ENCODE data around the gene CDH20. TPM values are rescaled to one million over a fixed set of nuclear protein-coding genes. Genes with fewer than 3 reads are reported as not detected.

CDH20 gene
- total RNA-seq (2021; ENCODE audit: unreplicated experiment): not detected
- polyA plus RNA-seq (2012; ENCODE audit: insufficient read length): not detected
- Bru-seq, nascent RNA: not detected
- not detected for BruChase-seq, experiment 1, labeled RNA remaining after a 2-hour chase
- BruChase-seq, experiment 2, labeled RNA remaining after a 6-hour chase: not detected
- long read RNA-seq: 0 reads

DNA sequence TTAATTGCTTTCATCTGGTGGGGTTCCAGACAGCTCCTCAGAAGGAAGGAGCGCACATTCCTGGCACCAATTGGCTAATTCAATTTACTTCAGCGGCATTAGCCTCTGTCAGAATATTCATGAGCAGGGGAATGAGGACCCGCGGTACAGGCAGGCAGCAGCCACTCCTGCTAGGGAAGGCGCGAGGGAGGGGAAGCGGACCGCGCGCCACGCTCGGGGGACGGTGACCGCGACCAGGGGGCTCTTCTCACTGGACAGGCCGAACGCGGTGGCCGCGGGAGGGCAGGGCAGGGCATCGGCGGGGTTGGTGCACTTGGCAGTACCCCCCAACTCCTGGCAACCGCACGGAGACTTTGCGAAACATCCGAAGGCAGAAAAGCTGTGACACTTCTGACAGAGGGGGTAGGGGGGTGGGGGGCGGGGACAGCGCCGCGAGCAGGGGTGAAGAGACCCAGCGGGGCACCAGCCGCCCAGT, at the start of gene CDH20:
Gene CDH20, plus strand, starts transcription at position 160 of the 475 bp plus-strand sequence.
- no TSS peak for BruUV-seq (replicated peaks)
- intact Hi-C loops (cut with micrococcal nuclease; ENCODE audit: unreplicated experiment): no loop called here
- DNase-seq (ENCODE audit: low read depth, low spot score) (no peak), ATAC-seq (no peak)
- H3K27ac ChIP-seq (ENCODE audit: low read length): no peak within 1 kb of the TSS
- no peak for TF ChIP-seq SIN3A (IDR thresholded peaks at IDR 0.05; ENCODE audit: borderline replicate concordance, insufficient read depth, low read depth, low read length)
- TF ChIP-seq, protein P1, sequence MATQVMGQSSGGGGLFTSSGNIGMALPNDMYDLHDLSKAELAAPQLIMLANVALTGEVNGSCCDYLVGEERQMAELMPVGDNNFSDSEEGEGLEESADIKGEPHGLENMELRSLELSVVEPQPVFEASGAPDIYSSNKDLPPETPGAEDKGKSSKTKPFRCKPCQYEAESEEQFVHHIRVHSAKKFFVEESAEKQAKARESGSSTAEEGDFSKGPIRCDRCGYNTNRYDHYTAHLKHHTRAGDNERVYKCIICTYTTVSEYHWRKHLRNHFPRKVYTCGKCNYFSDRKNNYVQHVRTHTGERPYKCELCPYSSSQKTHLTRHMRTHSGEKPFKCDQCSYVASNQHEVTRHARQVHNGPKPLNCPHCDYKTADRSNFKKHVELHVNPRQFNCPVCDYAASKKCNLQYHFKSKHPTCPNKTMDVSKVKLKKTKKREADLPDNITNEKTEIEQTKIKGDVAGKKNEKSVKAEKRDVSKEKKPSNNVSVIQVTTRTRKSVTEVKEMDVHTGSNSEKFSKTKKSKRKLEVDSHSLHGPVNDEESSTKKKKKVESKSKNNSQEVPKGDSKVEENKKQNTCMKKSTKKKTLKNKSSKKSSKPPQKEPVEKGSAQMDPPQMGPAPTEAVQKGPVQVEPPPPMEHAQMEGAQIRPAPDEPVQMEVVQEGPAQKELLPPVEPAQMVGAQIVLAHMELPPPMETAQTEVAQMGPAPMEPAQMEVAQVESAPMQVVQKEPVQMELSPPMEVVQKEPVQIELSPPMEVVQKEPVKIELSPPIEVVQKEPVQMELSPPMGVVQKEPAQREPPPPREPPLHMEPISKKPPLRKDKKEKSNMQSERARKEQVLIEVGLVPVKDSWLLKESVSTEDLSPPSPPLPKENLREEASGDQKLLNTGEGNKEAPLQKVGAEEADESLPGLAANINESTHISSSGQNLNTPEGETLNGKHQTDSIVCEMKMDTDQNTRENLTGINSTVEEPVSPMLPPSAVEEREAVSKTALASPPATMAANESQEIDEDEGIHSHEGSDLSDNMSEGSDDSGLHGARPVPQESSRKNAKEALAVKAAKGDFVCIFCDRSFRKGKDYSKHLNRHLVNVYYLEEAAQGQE (IDR thresholded peaks at IDR 0.05; ENCODE audit: insufficient read depth in 1 of 2, low read depth in 2 of 2, low read length in 1 of 2): no peak
- TF ChIP-seq POLR2AphosphoS5 (IDR thresholded peaks at IDR 0.05; ENCODE audit: low read depth, low read length): no peak
- no peak for TF ChIP-seq TCF7L2 (IDR thresholded peaks at IDR 0.05; ENCODE audit: low read depth, low read length)
- TF ChIP-seq, protein P2, sequence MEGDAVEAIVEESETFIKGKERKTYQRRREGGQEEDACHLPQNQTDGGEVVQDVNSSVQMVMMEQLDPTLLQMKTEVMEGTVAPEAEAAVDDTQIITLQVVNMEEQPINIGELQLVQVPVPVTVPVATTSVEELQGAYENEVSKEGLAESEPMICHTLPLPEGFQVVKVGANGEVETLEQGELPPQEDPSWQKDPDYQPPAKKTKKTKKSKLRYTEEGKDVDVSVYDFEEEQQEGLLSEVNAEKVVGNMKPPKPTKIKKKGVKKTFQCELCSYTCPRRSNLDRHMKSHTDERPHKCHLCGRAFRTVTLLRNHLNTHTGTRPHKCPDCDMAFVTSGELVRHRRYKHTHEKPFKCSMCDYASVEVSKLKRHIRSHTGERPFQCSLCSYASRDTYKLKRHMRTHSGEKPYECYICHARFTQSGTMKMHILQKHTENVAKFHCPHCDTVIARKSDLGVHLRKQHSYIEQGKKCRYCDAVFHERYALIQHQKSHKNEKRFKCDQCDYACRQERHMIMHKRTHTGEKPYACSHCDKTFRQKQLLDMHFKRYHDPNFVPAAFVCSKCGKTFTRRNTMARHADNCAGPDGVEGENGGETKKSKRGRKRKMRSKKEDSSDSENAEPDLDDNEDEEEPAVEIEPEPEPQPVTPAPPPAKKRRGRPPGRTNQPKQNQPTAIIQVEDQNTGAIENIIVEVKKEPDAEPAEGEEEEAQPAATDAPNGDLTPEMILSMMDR (IDR thresholded peaks at IDR 0.05): no peak
- no peaks in the 10 kb centered on the region for H3K27me3 ChIP-seq (ENCODE audit: control insufficient read depth, insufficient read depth, low read length)
- H3K4me3 ChIP-seq (ENCODE audit: low read depth in 2 of 2, low read length in 2 of 2): peak within 1 kb of the TSS in 1 of 2 experiments; percentile 27; a peak in 1 of 4 replicates
- H3K9me3 ChIP-seq (ENCODE audit: control insufficient read depth, insufficient read depth, low read depth, low read length): no peaks in the 10 kb centered on the region
- ChIA-PET POLR2A (no interaction called here), CTCF (no interaction called here)
- no peaks in the 10 kb centered on the region for H3K4me1 ChIP-seq (ENCODE audit: control insufficient read depth, insufficient read depth, low read length)
- in situ Hi-C loops (cut with HindIII; ENCODE audit: low pct_unique_long_range_greater_than_20kb, low sequenced_read_pairs): no loop called here
- H3K36me3 ChIP-seq (ENCODE audit: control insufficient read depth, insufficient read depth, low read length): no peaks in the 10 kb centered on the region

DNA sequence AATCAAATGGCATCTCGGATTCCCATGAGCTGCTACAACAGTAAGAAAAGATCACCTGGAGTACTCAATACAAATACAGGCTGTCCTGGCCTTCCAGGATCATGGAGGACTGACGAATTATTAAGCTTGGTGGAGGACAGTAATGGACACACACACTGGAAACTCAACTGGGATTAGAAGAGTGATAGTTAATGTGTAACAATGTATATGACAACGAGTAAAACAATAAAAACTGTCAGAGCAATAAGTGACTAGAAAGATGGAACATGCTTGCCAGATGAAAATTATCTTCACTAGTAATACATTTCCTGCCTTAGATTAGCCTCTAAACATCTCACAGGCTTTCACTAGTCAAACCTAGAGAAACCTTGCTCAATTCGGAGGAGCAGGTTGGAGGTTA, 49.2 kb upstream of the CDH20 start:
- no peak overlapping the region for H3K27ac ChIP-seq (ENCODE audit: low read length)
- intact Hi-C loops (cut with micrococcal nuclease; ENCODE audit: unreplicated experiment) (no loop called here), in situ Hi-C loops (cut with HindIII; ENCODE audit: low pct_unique_long_range_greater_than_20kb, low sequenced_read_pairs) (no loop called here)
- TF ChIP-seq, protein P2 (IDR thresholded peaks at IDR 0.05): no peak
- no peak for TF ChIP-seq TCF7L2 (IDR thresholded peaks at IDR 0.05; ENCODE audit: low read depth, low read length)
- TF ChIP-seq POLR2AphosphoS5 (IDR thresholded peaks at IDR 0.05; ENCODE audit: low read depth, low read length): no peak
- TF ChIP-seq, protein P1 (IDR thresholded peaks at IDR 0.05; ENCODE audit: insufficient read depth in 1 of 2, low read depth in 2 of 2, low read length in 1 of 2): no peak
- TF ChIP-seq SIN3A (IDR thresholded peaks at IDR 0.05; ENCODE audit: borderline replicate concordance, insufficient read depth, low read depth, low read length): no peak
- ChIA-PET POLR2A (no interaction called here), CTCF (no interaction called here)
- H3K4me1 ChIP-seq (ENCODE audit: control insufficient read depth, insufficient read depth, low read length): no peaks in the 10 kb centered on the region
- no peaks in the 10 kb centered on the region for H3K9me3 ChIP-seq (ENCODE audit: control insufficient read depth, insufficient read depth, low read depth, low read length)
- no peak for ATAC-seq
- DNase-seq (ENCODE audit: low read depth, low spot score): no peak
- no peaks in the 10 kb centered on the region for H3K27me3 ChIP-seq (ENCODE audit: control insufficient read depth, insufficient read depth, low read length)
- BruUV-seq (replicated peaks): no TSS peak
- no peak overlapping the region for H3K4me3 ChIP-seq (ENCODE audit: low read depth in 2 of 2, low read length in 2 of 2)
- H3K36me3 ChIP-seq (ENCODE audit: control insufficient read depth, insufficient read depth, low read length): no peaks in the 10 kb centered on the region

Data from Panc1 (cell line).